ENCODE results near the gene STRN4.

DNA sequence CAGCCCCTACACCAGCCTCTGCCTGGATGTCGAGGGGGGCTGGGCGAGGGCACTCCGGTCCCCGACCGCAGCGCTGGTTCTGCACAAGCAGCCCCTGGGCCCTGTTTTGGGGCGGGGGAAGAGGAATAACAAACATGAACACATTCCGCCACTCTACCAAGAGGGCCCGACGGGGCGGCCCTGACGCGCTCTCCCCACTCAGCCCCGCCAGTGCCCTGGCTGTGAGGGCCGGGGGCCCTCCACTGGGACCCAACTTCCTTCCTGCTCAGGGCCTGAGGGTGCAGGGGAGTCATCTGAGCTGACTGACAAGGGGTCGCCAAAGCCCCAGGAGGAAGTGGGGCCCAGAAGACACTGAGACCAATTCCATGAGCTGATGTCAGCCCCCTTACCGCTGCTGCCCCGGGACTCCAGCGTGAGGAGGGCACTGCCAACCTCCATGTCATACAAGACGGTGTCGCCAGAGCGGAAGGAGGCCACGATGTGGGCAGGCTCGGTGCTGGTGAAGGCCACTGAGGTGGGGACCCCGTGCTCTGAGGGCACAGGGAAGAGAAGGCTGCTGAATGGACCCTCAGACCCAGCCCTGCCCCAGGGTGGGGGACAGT lies 23.7 kb downstream of the STRN4 start:
- TF ChIP-seq, protein P1, sequence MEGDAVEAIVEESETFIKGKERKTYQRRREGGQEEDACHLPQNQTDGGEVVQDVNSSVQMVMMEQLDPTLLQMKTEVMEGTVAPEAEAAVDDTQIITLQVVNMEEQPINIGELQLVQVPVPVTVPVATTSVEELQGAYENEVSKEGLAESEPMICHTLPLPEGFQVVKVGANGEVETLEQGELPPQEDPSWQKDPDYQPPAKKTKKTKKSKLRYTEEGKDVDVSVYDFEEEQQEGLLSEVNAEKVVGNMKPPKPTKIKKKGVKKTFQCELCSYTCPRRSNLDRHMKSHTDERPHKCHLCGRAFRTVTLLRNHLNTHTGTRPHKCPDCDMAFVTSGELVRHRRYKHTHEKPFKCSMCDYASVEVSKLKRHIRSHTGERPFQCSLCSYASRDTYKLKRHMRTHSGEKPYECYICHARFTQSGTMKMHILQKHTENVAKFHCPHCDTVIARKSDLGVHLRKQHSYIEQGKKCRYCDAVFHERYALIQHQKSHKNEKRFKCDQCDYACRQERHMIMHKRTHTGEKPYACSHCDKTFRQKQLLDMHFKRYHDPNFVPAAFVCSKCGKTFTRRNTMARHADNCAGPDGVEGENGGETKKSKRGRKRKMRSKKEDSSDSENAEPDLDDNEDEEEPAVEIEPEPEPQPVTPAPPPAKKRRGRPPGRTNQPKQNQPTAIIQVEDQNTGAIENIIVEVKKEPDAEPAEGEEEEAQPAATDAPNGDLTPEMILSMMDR (IDR thresholded peaks at IDR 0.05): no peak
- TF ChIP-seq EP300 (IDR thresholded peaks at IDR 0.05) (no peak), POLR2A (IDR thresholded peaks at IDR 0.05) (no peak)

Data from tibial nerve (tissue), 4 donors.